Measurements from ENCODE around the gene ASB11.

- TF ChIP-seq CTCF (IDR thresholded peaks at IDR 0.05; ENCODE audit: borderline replicate concordance, extremely low read depth, low read length, poor library complexity, severe bottlenecking) (no peak), EZH2 (IDR thresholded peaks at IDR 0.05; ENCODE audit: borderline replicate concordance, low read depth, low read length, severe bottlenecking) (no peak)
Measured at GRCh38 chrX:15301924-15302323, 13.5 kb downstream of the ASB11 start.
